MCF 10A (cell line): ENCODE results near the gene HLF. TPM values are rescaled to one million over a fixed set of nuclear protein-coding genes. Genes with fewer than 3 reads are reported as not detected.

Experiments used
- BruUV-seq: library from RNA; stranded (reverse); fragments of 400-500 nt; replicated peaks from 2 replicates; lab custom pipeline; 2021; lab: Mats Ljungman, UMichigan
- CTCF ChIA-PET: fragments of 300-600 bp; sonication (Branson Sonifier 250); formaldehyde crosslinking; extraction: SDS; loops from one replicate; lab custom pipeline; 2021; ENCODE audit warnings: antibody characterized with exemption, inconsistent platforms; lab: Yijun Ruan, JAX
- POLR2A ChIA-PET: fragments of 300-600, 350-650 bp; sonication (Branson Sonifier 250); formaldehyde crosslinking; extraction: SDS; loops from one replicate; lab custom pipeline; 2020; ENCODE audit warnings: antibody characterized with exemption, inconsistent platforms; lab: Yijun Ruan, JAX
- DNase-seq: peaks from one replicate; pipeline ENCODE4 v3.0.0-alpha.2; 2018; ENCODE audit not compliant: unreplicated experiment
- H3K27ac Mint-ChIP-seq: one replicate; pipeline ENCODE4 v1.8.0; 2022; ENCODE audit warnings: mild to moderate bottlenecking, low read depth, mixed read lengths; ENCODE audit not compliant: unreplicated experiment
- H3K27me3 Mint-ChIP-seq: one replicate; pipeline ENCODE4 v1.8.0; 2022; ENCODE audit warnings: mixed read lengths; ENCODE audit not compliant: insufficient read depth, unreplicated experiment
- H3K36me3 Mint-ChIP-seq: one replicate; pipeline ENCODE4 v1.8.0; 2022; ENCODE audit warnings: mild to moderate bottlenecking, moderate library complexity, mixed read lengths; ENCODE audit not compliant: insufficient read depth, unreplicated experiment
- H3K4me1 Mint-ChIP-seq: one replicate; pipeline ENCODE4 v1.8.0; 2022; ENCODE audit warnings: mixed read lengths; ENCODE audit not compliant: insufficient read depth, unreplicated experiment
- H3K4me3 Mint-ChIP-seq: one replicate; pipeline ENCODE4 v1.8.0; 2022; ENCODE audit warnings: mild to moderate bottlenecking, moderate library complexity, mixed read lengths; ENCODE audit not compliant: unreplicated experiment
- H3K9me3 Mint-ChIP-seq: one replicate; pipeline ENCODE4 v1.8.0; 2022; ENCODE audit warnings: mixed read lengths; ENCODE audit not compliant: unreplicated experiment
- intact Hi-C: fragments of 100-400 bp; cut with micrococcal nuclease; formaldehyde crosslinking; loops from 2 replicates; pipeline ENCODE4 v1.14.1; 2022
- total RNA-seq: library from RNA; stranded (reverse); gene quantifications from 2 replicates; pipeline ENCODE4 v1.2.3, GENCODE V29; 2022
- TF ChIP-seq, protein P1 (sequence below): fragments of 200-600 bp; IDR thresholded peaks from one replicate; pipeline ENCODE4 v1.8.0; 2022; ENCODE audit warnings: antibody characterized with exemption, mild to moderate bottlenecking; ENCODE audit not compliant: unreplicated experiment

The HLF gene
- total RNA-seq, 1 experiment from 2014 or later = 0.23 TPM

DNA sequence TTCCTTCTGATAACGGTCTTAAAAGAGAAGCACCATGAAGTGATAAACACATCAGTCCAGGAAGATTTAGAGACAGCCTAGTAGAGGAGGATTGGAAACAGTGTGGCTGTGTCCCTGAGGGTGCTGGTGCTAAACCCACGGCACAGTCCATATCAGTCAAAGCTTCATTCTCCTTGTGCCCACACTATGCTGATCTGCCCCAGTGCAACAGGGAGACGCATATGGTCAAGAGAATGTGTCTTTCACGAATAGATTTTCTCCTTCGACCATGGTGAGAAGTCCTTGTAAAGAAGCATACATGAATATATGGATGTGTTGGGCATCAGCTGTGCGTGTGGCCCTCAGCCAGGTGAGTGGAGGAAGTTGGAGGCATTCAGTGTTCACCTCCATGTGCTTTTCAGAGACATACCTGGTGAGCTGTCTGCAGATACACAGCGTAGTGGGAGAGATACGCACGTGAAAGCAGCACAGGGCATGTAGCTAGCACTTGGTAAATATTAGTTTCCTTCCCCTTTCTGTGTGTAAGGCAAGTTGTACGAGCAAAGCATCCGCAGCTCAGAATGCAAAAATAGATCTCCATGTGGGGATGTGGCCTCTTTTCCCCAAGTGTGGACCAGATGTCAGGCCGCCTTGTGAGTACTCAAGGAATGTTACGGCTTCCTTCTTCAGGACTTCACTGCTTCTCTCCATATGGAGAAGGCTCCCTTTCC is 29.4 kb downstream of the HLF start:
- TF ChIP-seq, protein P1, sequence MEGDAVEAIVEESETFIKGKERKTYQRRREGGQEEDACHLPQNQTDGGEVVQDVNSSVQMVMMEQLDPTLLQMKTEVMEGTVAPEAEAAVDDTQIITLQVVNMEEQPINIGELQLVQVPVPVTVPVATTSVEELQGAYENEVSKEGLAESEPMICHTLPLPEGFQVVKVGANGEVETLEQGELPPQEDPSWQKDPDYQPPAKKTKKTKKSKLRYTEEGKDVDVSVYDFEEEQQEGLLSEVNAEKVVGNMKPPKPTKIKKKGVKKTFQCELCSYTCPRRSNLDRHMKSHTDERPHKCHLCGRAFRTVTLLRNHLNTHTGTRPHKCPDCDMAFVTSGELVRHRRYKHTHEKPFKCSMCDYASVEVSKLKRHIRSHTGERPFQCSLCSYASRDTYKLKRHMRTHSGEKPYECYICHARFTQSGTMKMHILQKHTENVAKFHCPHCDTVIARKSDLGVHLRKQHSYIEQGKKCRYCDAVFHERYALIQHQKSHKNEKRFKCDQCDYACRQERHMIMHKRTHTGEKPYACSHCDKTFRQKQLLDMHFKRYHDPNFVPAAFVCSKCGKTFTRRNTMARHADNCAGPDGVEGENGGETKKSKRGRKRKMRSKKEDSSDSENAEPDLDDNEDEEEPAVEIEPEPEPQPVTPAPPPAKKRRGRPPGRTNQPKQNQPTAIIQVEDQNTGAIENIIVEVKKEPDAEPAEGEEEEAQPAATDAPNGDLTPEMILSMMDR = no peak
- DNase-seq = no peak
- no TSS peak for BruUV-seq
- H3K9me3 Mint-ChIP-seq = no peaks in the 10 kb centered on the region
- no peak overlapping the region for H3K27ac Mint-ChIP-seq
- ChIA-PET CTCF (interaction anchor here (0.7 to 3.3 kb wide), 17 partner anchors 9 to 301 kb away, joined by 3 to 21 read pairs (median 5); no protein-coding TSS in a partner anchor), POLR2A (interaction anchor here (1.5 kb wide), 1 partner anchor 55 kb away, joined by 5 read pairs; no protein-coding TSS in a partner anchor)
- H3K4me1 Mint-ChIP-seq = no peaks in the 10 kb centered on the region
- H3K27me3 Mint-ChIP-seq = no peaks in the 10 kb centered on the region
- intact Hi-C loops = no loop called here
- no peak overlapping the region for H3K4me3 Mint-ChIP-seq
- peaks cover 6% of the 10 kb centered on the region for H3K36me3 Mint-ChIP-seq

DNA sequence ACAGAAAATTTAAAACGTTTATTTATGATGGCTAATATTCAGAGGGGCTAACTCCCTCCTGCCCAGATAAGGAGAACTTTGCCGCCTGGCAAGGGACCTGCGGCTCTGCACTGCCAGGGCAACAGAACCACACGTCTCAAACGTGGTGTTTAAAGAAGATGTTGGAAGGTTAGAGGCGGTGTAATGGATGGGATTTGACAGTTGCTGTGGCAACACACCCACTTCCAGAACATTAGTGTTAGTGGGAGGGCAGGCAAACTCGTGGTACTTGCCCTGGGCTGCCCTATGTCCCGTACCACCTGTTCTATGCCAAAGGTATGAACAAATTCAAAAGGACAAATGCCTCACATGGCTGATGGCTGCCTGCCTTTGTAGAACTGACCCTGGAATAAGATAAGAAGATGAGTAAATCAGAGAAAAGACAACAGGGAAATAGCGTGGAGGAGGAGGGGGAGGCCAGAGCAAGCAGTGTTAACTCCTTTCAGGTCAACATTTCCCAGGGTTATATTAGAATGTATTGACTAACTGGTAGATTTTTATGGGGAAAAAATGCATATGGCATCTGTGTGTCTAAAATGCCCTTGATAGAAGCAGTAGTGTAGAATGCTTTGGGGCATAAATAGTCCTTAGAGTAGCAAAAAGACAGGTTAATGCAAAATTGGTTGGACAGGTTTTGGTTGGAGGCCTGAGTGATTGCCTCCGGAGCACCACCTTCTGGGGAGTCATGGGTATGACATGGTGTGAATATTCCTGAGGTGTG is 30.8 kb downstream of the HLF start:
- BruUV-seq = no TSS peak
- ChIA-PET CTCF (interaction anchor here (0.7 to 2.8 kb wide), 28 partner anchors 7 to 303 kb away, joined by 3 to 29 read pairs (median 4); no protein-coding TSS in a partner anchor), POLR2A (interaction anchor here (1.3 to 1.5 kb wide), 2 partner anchors 10 to 57 kb away, joined by 5 to 6 read pairs; no protein-coding TSS in a partner anchor)
- Mint-ChIP-seq H3K27me3 (no peaks in the 10 kb centered on the region), H3K36me3 (peaks cover 6% of the 10 kb centered on the region), H3K9me3 (no peaks in the 10 kb centered on the region), H3K4me3 (no peak overlapping the region), H3K27ac (no peak overlapping the region), H3K4me1 (no peaks in the 10 kb centered on the region)
- TF ChIP-seq, protein P1 = peak; percentile 84
- intact Hi-C loops = loop anchor here (1.0 to 5.0 kb wide), 6 partner anchors 19 to 302 kb away; no protein-coding TSS in a partner anchor
- peak; percentile 74 for DNase-seq

DNA sequence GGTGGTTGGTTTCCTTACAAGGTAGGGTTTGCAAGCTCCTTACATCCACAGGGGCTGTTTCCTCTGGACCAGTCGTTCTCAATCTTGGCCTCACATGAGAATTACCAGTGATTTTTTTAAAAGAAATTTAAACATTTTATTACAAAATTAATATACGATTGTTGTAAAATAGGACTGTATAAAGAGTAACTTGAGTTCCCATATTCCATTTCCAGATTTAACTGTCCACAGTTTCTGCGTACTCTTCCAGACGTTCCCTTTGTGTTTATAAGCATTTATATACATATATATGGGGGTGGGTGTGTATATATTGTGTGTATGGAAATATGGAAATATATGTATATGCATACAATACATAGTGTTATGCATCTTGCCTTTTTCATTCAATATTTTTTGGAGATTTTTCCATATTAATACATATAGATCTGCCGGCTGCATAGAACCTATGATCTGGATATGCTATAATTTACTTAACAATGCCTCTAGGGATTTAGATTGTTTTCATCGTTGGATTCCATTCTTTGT is 31.5 kb downstream of the HLF start:
- Mint-ChIP-seq H3K4me1 (no peaks in the 10 kb centered on the region), H3K36me3 (peaks cover 6% of the 10 kb centered on the region), H3K4me3 (no peak overlapping the region), H3K27ac (no peak overlapping the region), H3K27me3 (no peaks in the 10 kb centered on the region), H3K9me3 (no peaks in the 10 kb centered on the region)
- no peak for DNase-seq
- ChIA-PET POLR2A (interaction anchor here (1.3 kb wide), 1 partner anchor 11 kb away, joined by 6 read pairs; no protein-coding TSS in a partner anchor), CTCF (interaction anchor here (0.7 to 2.5 kb wide), 22 partner anchors 8 to 303 kb away, joined by 3 to 29 read pairs (median 3); no protein-coding TSS in a partner anchor)
- BruUV-seq = no TSS peak
- intact Hi-C loops = loop anchor here (1.0 to 5.0 kb wide), 6 partner anchors 20 to 303 kb away; no protein-coding TSS in a partner anchor
- TF ChIP-seq, protein P1 = no peak
